ENCODE results near the gene TRPV4.

DNA sequence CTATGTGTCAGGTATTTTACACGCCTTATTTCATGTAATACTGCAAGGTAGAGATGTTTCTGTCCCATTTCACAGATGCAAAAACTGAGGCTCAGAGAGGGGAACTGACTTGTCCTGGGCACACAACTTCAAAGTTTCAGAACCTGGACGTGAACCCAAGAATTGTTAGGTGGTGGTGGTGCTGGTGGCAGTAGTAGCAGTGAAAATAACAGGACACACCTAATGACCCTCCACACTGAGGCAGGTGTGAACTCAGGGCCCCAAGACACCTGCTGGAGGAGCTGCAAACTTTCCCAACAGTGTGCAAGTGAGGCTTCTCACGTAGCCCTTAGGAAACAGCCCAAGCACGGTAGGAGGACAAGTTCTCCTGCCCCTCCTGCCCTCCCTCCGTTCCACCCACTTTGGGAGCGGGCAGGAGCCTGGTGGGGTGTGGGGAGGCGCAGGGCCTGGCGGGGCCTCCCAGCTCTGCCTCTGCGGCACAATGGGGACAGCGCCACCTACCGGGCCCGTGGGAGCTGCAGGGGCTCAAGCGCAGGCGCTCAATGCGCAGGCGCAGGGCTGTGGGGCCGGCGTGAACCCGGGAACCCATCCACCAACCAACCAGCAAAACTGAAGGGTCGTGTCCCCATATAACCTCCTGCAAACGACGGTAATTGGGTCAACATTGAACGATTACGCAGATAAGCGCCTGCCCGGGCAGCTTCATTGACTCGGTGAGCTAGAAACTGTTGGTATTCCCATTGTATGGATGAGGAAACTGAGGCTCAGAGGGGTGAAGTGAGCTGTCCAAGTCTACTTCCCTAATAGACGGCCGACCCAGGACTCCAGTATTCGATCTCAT lies 12.0 kb upstream of the TRPV4 start:
- TF ChIP-seq CTCF (IDR thresholded peaks at IDR 0.05 in 4 of 5, conservative IDR thresholded peaks at IDR 0.05 in 1 of 5) (peak; percentile 82 to 98 (median 92)), POLR2A (IDR thresholded peaks at IDR 0.05) (no peak)
